ENCODE data around the gene SOX18. TPM values are rescaled to one million over a fixed set of nuclear protein-coding genes. Genes with fewer than 3 reads are reported as not detected.

Gene SOX18
- total RNA-seq, 1 donor from 2014 or later = 1.0 TPM

GRCh38 chr20:64033981-64034493 lies 15.4 kb downstream of the SOX18 start:
- intact Hi-C loops (cut with micrococcal nuclease) = loop anchor here (10.0 kb wide), 1 partner anchor 139 kb away; the partner anchor contains the start of gene DNAJC5
- DNase-seq (ENCODE audit: low spot score) = no peak
- Mint-ChIP-seq H3K9me3 (no peaks in the 10 kb centered on the region), H3K4me1 (ENCODE audit: low read depth) (peaks cover 26% of the 10 kb centered on the region), H3K36me3 (ENCODE audit: low read depth) (peaks cover 37% of the 10 kb centered on the region), H3K27me3 (ENCODE audit: low read depth) (no peaks in the 10 kb centered on the region), H3K27ac (peak overlapping the region; percentile 74), H3K4me3 (ENCODE audit: low read depth) (no peak overlapping the region)

DNA sequence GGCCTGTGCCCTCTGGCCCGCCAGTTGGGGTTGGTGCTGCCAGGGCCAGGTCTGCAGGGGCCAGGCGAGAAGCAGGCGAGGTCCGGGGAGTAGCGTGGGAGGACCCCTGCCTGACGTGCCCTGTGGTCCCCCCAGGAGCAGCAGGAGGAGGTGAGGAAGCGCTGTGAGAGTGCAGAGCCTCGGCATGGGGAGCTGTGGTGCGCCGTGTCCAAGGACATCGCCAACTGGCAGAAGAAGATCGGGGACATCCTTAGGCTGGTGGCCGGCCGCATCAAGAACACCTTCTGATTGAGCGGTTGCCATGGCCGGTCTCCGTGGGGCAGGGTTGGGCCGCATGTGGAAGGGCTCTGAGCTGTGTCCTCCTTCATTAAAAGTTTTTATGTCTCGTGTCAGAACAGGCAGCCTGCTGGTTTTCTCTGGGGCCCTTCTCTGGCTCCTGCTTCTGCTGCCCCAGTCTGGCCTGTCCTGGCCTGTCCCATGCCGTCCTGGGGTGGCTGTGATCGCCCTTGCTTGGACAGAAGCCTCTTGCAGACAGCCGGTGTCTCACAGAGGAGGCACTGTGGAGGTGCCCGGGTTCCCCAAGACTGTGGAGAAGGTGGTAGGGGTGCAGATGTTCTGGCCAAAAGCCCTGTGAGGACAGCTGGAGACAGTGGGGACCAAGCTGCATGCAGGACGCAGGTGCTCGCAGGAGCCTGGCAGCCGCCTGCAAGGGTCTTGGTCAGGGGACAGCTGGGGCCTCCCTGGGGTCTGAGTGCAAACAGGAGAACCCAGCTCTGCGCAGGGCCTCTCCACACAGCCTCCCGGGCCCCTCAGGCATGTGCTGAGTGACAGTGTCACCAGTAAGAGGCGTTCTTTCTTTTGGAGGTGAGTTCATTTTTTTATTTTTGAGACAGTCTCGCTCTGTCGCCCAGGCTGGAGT lies 16.5 kb downstream of the SOX18 start:
- peaks cover 44% of the 10 kb centered on the region for H3K36me3 Mint-ChIP-seq (ENCODE audit: low read depth)
- peak overlapping the region; percentile 42 for H3K27ac Mint-ChIP-seq
- no peak overlapping the region for H3K4me3 Mint-ChIP-seq (ENCODE audit: low read depth)
- H3K27me3 Mint-ChIP-seq (ENCODE audit: low read depth) = no peaks in the 10 kb centered on the region
- peaks cover 26% of the 10 kb centered on the region for H3K4me1 Mint-ChIP-seq (ENCODE audit: low read depth)
- no peaks in the 10 kb centered on the region for H3K9me3 Mint-ChIP-seq
- intact Hi-C loops (cut with micrococcal nuclease) = loop anchor here (10.0 kb wide), 1 partner anchor 138 kb away; the partner anchor contains the start of gene DNAJC5
- DNase-seq (ENCODE audit: low spot score) = no peak

DNA sequence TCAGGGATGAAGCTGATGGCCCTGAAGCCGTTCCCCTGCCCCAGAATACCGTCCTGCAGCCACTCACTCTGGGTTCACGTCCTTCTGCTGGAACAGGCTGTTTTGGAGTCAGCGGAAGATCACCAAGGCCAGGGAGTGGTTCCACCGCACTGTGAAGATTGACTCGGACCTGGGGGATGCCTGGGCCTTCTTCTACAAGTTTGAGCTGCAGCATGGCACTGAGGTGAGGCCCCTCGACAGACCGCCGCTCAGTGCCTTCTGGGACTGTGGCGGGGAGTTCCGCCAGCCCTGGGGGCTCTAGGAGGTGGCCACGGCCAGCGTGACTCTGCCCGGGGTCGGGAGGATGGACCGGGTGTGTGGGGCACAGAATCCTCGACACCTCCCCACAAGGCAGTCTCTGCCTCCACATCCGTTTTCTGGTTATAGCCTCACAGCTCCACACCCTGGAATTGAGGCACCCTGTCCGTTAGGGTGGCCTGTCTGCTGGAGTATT lies 17.6 kb downstream of the SOX18 start:
- Mint-ChIP-seq H3K27ac (no peak overlapping the region), H3K27me3 (ENCODE audit: low read depth) (no peaks in the 10 kb centered on the region)

DNA sequence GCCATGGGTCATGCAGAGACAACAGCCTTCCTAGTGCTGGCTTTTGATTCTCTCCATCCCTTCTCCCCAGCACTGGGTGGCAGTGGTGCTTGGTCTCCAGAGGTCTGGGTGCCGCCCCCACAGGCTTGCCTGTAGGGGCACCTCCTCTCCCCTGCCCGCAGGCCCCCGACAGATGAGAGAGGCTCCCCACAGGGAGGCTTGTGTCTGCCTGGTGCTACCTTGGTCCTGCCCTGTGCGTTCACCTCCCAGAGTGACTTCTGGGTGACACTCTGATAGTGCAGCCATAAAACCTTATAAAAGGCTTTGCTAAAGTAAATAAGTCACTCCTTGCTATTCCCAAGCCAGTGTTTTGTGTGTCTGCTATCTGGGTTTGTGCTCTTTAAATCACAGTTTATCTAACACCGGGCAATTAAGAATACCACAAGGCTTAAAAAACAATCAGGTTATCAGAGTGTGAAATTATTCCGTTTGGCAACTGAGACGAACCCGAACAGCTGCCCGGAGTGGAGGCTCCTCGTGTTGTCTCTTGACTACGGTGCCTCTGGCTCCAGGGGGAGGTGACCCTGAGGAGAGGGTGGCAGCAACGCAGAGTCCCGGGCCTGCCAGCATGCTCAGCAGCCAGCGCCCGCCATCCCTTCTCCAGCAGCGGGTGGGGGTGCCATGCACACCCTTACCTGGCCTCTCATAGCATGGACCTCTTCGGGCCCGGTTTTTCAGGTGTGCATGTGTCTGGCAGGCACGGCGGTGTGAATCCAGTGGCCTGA lies 18.9 kb downstream of the SOX18 start:
- Mint-ChIP-seq H3K27ac (no peak overlapping the region), H3K4me1 (ENCODE audit: low read depth) (peaks cover 13% of the 10 kb centered on the region)
- DNase-seq (ENCODE audit: low spot score) = no peak

More for the DNA sequence above, 17.6 kb downstream of the SOX18 start:
- H3K4me1 Mint-ChIP-seq (ENCODE audit: low read depth) = peaks cover 19% of the 10 kb centered on the region
- no peak for DNase-seq (ENCODE audit: low spot score)
- no peaks in the 10 kb centered on the region for H3K9me3 Mint-ChIP-seq
- intact Hi-C loops (cut with micrococcal nuclease) = loop anchor here (10.0 kb wide), 1 partner anchor 137 kb away; the partner anchor contains the start of gene DNAJC5
- peaks cover 49% of the 10 kb centered on the region for H3K36me3 Mint-ChIP-seq (ENCODE audit: low read depth)
- no peak overlapping the region for H3K4me3 Mint-ChIP-seq (ENCODE audit: low read depth)

DNA sequence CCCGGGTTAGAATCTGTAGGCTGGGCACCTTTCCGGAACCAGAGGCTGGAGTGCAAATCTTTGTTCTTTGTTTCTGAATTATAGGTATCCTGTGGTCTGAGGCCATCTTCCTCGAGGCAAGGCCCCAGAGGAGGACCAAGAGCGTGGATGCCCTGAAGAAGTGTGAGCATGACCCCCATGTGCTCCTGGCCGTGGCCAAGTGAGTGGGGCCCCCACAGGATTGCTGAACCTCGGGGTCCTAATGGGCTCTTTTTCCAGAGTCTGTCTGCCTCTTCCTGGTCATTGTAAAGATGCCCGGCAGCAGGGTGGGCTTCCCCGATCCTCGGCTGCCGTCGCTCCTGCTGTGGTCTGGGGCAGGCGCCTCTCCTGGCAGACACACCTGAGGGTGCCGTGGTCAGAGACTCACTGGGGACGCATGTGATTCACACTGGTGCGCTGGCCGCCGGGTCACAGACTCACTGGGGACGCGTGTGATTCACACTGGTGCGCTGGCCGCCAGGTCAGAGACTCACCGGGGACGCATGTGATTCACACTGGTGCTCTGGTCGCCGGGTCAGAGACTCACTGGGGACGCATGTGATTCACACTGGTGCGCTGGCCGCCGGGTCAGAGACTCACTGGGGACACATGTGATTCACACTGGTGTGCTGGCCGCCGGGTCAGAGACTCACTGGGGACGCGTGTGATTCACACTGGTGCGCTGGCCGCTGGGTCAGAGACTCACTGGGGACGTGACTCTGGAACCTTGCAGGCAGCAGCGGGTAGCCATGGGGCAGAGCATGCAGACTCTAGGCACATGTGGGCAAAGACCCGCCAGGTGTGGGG lies 19.9 kb downstream of the SOX18 start:
- intact Hi-C loops (cut with micrococcal nuclease) = loop anchor here (10.0 kb wide), 1 partner anchor 135 kb away; the partner anchor contains the start of gene DNAJC5
- Mint-ChIP-seq H3K36me3 (ENCODE audit: low read depth) (peaks cover 58% of the 10 kb centered on the region), H3K27ac (no peak overlapping the region), H3K4me1 (ENCODE audit: low read depth) (peaks cover 5% of the 10 kb centered on the region), H3K4me3 (ENCODE audit: low read depth) (no peak overlapping the region), H3K9me3 (no peaks in the 10 kb centered on the region), H3K27me3 (ENCODE audit: low read depth) (no peaks in the 10 kb centered on the region)
- DNase-seq (ENCODE audit: low spot score) = no peak

More for the DNA sequence above, 18.9 kb downstream of the SOX18 start:
- Mint-ChIP-seq H3K27me3 (ENCODE audit: low read depth) (no peaks in the 10 kb centered on the region), H3K4me3 (ENCODE audit: low read depth) (no peak overlapping the region), H3K9me3 (no peaks in the 10 kb centered on the region), H3K36me3 (ENCODE audit: low read depth) (peaks cover 55% of the 10 kb centered on the region)
- intact Hi-C loops (cut with micrococcal nuclease) = loop anchor here (10.0 kb wide), 1 partner anchor 136 kb away; the partner anchor contains the start of gene DNAJC5

GRCh38 chr20:64027981-64028685 lies 21.3 kb downstream of the SOX18 start:
- no peaks in the 10 kb centered on the region for H3K9me3 Mint-ChIP-seq
- H3K36me3 Mint-ChIP-seq (ENCODE audit: low read depth) = peaks cover 62% of the 10 kb centered on the region
- intact Hi-C loops (cut with micrococcal nuclease) = no loop called here
- H3K27ac Mint-ChIP-seq = no peak overlapping the region
- H3K4me3 Mint-ChIP-seq (ENCODE audit: low read depth) = no peak overlapping the region
- no peak for DNase-seq (ENCODE audit: low spot score)
- no peaks in the 10 kb centered on the region for H3K27me3 Mint-ChIP-seq (ENCODE audit: low read depth)
- no peaks in the 10 kb centered on the region for H3K4me1 Mint-ChIP-seq (ENCODE audit: low read depth)

GRCh38 chr20:64025826-64026412 lies 23.5 kb downstream of the SOX18 start:
- Mint-ChIP-seq H3K9me3 (no peaks in the 10 kb centered on the region), H3K36me3 (ENCODE audit: low read depth) (peaks cover 72% of the 10 kb centered on the region), H3K4me1 (ENCODE audit: low read depth) (no peaks in the 10 kb centered on the region), H3K4me3 (ENCODE audit: low read depth) (no peak overlapping the region), H3K27me3 (ENCODE audit: low read depth) (no peaks in the 10 kb centered on the region), H3K27ac (no peak overlapping the region)
- intact Hi-C loops (cut with micrococcal nuclease) = no loop called here
- DNase-seq (ENCODE audit: low spot score) = no peak

GRCh38 chr20:64025101-64025825 lies 24.2 kb downstream of the SOX18 start:
- Mint-ChIP-seq H3K27me3 (ENCODE audit: low read depth) (no peaks in the 10 kb centered on the region), H3K9me3 (no peaks in the 10 kb centered on the region), H3K36me3 (ENCODE audit: low read depth) (peaks cover 65% of the 10 kb centered on the region), H3K4me1 (ENCODE audit: low read depth) (no peaks in the 10 kb centered on the region), H3K27ac (no peak overlapping the region), H3K4me3 (ENCODE audit: low read depth) (no peak overlapping the region)
- no peak for DNase-seq (ENCODE audit: low spot score)
- intact Hi-C loops (cut with micrococcal nuclease) = no loop called here

DNA sequence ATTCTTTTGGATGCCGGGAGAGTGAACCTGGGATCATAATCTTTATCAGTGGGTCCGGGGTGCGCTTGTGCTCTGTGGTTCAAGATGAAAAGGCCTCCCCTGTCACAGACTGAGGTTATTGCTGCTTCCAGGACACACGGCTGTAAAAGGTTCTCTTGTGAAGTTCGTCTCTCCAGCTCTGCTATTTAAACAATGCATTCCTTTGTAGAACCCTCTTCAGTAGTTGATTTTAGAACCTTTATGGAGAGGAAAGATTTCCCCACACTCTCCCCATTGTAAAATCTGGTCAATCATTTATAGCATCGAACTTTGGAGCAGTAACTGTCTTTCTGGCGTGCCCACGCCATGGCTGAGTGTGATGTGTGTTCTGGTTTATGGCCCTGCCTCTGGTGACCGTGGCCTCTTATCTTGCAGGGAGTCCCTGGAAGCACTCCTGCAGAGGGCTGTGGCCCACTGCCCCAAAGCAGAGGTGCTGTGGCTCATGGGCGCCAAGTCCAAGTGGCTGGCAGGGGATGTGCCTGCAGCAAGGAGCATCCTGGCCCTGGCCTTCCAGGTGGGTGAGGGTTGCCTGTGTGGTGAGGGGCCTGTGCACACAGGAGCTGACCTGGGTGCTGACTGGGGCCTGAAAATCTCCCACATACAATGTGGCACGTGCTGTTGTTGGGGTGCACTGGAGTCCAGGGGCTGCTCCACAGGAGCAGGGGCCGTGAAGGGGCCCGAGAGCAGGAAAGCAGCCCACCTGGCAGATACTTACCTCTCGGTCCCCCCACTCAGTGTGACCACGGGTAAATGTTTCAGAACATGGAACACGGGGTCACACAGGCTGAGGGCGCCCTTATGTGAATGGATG lies 25.1 kb downstream of the SOX18 start:
- intact Hi-C loops (cut with micrococcal nuclease) = no loop called here
- Mint-ChIP-seq H3K27me3 (ENCODE audit: low read depth) (no peaks in the 10 kb centered on the region), H3K27ac (no peak overlapping the region), H3K36me3 (ENCODE audit: low read depth) (peaks cover 63% of the 10 kb centered on the region), H3K4me1 (ENCODE audit: low read depth) (no peaks in the 10 kb centered on the region), H3K9me3 (no peaks in the 10 kb centered on the region), H3K4me3 (ENCODE audit: low read depth) (no peak overlapping the region)
- no peak for DNase-seq (ENCODE audit: low spot score)

DNA sequence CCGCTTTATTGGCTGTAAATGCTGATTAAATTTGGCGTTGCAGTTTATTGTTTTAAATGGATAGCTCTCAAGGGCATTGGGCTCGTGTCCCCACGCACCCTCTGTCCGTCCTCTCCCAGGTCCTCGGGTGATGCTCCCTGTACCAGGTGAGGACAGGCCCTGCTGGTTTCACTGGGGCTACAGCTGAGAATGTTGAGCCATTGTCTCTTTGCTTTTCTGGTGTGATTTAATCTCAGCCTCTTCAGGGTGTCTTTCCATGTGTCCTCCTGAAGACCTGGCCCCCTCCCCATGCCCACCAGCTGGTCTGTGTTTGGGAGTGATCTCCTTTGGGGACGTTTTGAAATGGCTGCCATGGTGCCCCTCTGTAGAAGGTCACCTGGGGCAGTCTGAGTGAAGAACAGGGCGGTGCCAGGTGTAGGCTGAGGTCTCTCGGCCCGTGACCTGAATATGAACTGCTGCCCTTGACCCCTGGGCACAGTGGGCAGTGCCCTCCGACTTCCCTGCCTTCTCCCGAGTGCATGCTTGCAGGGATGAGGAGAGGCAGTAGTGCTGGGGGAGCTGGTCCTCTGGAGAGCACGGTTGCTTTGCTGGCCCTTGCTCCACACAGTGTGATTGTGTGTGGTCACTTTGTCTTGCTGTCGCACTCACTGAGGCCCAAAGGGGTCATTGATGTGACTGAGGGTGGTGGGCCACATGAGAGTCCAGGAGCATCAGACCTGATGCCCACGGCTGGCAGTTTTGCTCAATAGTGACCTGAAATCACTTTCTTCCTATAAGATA lies 25.9 kb downstream of the SOX18 start:
- Mint-ChIP-seq H3K9me3 (no peaks in the 10 kb centered on the region), H3K4me3 (ENCODE audit: low read depth) (no peak overlapping the region), H3K27ac (no peak overlapping the region), H3K27me3 (ENCODE audit: low read depth) (no peaks in the 10 kb centered on the region), H3K36me3 (ENCODE audit: low read depth) (peaks cover 67% of the 10 kb centered on the region), H3K4me1 (ENCODE audit: low read depth) (no peaks in the 10 kb centered on the region)
- intact Hi-C loops (cut with micrococcal nuclease) = no loop called here
- DNase-seq (ENCODE audit: low spot score) = no peak
